Measurements from ENCODE around the gene BECN2. TPM values are rescaled to one million over a fixed set of nuclear protein-coding genes. Genes with fewer than 3 reads are reported as not detected.

The BECN2 gene
- total RNA-seq, 1 experiment from 2014 or later: not detected

DNA sequence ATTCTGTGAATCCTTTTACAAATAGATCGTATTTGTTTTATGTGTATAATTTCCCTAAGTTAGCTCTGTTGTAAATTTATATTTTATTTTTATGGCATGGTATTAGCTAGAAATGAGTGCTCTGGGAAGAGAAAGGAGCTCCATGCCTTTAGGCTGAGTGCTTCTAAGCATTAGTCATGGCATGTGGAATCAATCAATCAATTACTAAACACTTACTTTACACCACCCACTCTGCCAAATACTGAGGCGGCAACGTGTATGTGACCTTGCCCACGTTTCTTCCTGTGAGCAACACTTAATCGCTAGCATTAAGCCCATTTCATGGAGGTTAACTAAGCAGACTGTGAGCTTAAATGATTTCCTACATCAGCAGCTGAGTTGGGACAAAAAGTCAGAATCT lies 7.2 kb upstream of the BECN2 start:
- Histone ChIP-seq H3K79me2 (ENCODE audit: insufficient read depth, low read length) (no peaks in the 10 kb centered on the region), H4K8ac (replicated peaks; ENCODE audit: insufficient read length, low read depth, low read length) (no peak overlapping the region), H3K9ac (ENCODE audit: extremely low read depth, insufficient read length, low read length) (no peak overlapping the region), H3K18ac (ENCODE audit: insufficient read length, low read depth, low read length) (no peak overlapping the region), H3K9me3 (ENCODE audit: control insufficient read depth, low read depth, low read length) (no peaks in the 10 kb centered on the region), H3K56ac (ENCODE audit: insufficient read length, low read depth, low read length) (no peak overlapping the region), H4K20me1 (ENCODE audit: control insufficient read depth, insufficient read depth, insufficient read length) (no peaks in the 10 kb centered on the region), H3K27me3 (ENCODE audit: insufficient read depth, low read length) (no peaks in the 10 kb centered on the region), H2BK12ac (ENCODE audit: insufficient read length, low read depth, low read length) (no peak overlapping the region), H2BK5ac (ENCODE audit: insufficient read length, low read length) (no peak overlapping the region), H2AFZ (ENCODE audit: low read length) (no peak overlapping the region), H4K91ac (ENCODE audit: insufficient read length, low read depth, low read length) (no peak overlapping the region), H3K4me2 (ENCODE audit: insufficient read depth, insufficient read length, low read length) (no peak overlapping the region), H3K27ac (ENCODE audit: insufficient read length, low read depth, low read length) (no peak overlapping the region), H3K4me1 (ENCODE audit: insufficient read depth, low read length) (no peaks in the 10 kb centered on the region), H3K14ac (ENCODE audit: insufficient read depth, low read length) (no peak overlapping the region), H3K23ac (ENCODE audit: insufficient read length, low read depth, low read length) (no peak overlapping the region), H3K4ac (ENCODE audit: low read depth, low read length) (no peak overlapping the region), H3T11ph (ENCODE audit: low read length) (no peak overlapping the region), H2BK120ac (ENCODE audit: low read depth, low read length, poor library complexity, severe bottlenecking) (no peak overlapping the region), H2BK20ac (ENCODE audit: low read depth, low read length, poor library complexity, severe bottlenecking) (no peak overlapping the region), H3K23me2 (ENCODE audit: insufficient read length, low read depth, low read length, poor library complexity, severe bottlenecking) (no peaks in the 10 kb centered on the region), H2BK15ac (ENCODE audit: low read depth, low read length) (no peak overlapping the region), H4K5ac (ENCODE audit: insufficient read length, low read depth, low read length) (no peak overlapping the region), H2AK5ac (ENCODE audit: insufficient read length, low read length) (no peak overlapping the region), H3K79me1 (ENCODE audit: insufficient read depth, low read depth, low read length, poor library complexity, severe bottlenecking) (no peaks in the 10 kb centered on the region)
- H3K27me3 Mint-ChIP-seq (ENCODE audit: low read depth): no peaks in the 10 kb centered on the region
- H3K27ac Mint-ChIP-seq: no peak overlapping the region
- no CpG with 5 or more reads among the region's 5 CpGs for WGBS (ENCODE audit: extremely low coverage, insufficient read length, low lambda C conversion rate)
- H3K4me1 Mint-ChIP-seq: peaks cover 0 to 3% of the 10 kb centered on the region in 2 experiments; a peak in 2 of 4 replicates
- no peak for DNase-seq
- H3K9me3 Mint-ChIP-seq: no peaks in the 10 kb centered on the region
- no peaks in the 10 kb centered on the region for H3K36me3 Mint-ChIP-seq (ENCODE audit: insufficient read depth in 1 of 3, low read depth in 3 of 3)
- TF ChIP-seq, protein P1, sequence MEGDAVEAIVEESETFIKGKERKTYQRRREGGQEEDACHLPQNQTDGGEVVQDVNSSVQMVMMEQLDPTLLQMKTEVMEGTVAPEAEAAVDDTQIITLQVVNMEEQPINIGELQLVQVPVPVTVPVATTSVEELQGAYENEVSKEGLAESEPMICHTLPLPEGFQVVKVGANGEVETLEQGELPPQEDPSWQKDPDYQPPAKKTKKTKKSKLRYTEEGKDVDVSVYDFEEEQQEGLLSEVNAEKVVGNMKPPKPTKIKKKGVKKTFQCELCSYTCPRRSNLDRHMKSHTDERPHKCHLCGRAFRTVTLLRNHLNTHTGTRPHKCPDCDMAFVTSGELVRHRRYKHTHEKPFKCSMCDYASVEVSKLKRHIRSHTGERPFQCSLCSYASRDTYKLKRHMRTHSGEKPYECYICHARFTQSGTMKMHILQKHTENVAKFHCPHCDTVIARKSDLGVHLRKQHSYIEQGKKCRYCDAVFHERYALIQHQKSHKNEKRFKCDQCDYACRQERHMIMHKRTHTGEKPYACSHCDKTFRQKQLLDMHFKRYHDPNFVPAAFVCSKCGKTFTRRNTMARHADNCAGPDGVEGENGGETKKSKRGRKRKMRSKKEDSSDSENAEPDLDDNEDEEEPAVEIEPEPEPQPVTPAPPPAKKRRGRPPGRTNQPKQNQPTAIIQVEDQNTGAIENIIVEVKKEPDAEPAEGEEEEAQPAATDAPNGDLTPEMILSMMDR (conservative IDR thresholded peaks at IDR 0.05): no peak
- H3K4me3 Mint-ChIP-seq: no peak overlapping the region

Data from H9 (cell line).